Liver (tissue), 9 donors: ENCODE measurements around the gene SYNM. TPM values are rescaled to one million over a fixed set of nuclear protein-coding genes. Genes with fewer than 3 reads are reported as not detected.

Source experiments
- DNase-seq: peaks from one replicate; pipeline ENCODE4 v3.0.0-alpha.2; 2017; ENCODE audit warnings: low spot score
- H3K27ac ChIP-seq, 2 donors: one replicate each; pipeline ENCODE4 v1.7.0; 2013; ENCODE audit warnings: inconsistent platforms in 2 of 2, low read length in 2 of 2, control low read depth in 1 of 2, low read depth in 1 of 2, mild to moderate bottlenecking in 1 of 2
- H3K27me3 ChIP-seq, 4 donors: one replicate each; pipeline versions ENCODE4 v1.6.1 to v1.7.0; 2013; ENCODE audit warnings: low read length in 3 of 4, inconsistent platforms in 1 of 4, mild to moderate bottlenecking in 1 of 4, moderate library complexity in 1 of 4; ENCODE audit not compliant: control insufficient read depth in 4 of 4, insufficient read depth in 4 of 4
- H3K36me3 ChIP-seq, 4 donors: one replicate each; pipeline versions ENCODE4 v1.6.1 to v1.7.0; 2013; ENCODE audit warnings: low read length in 3 of 4, mild to moderate bottlenecking in 3 of 4, low read depth in 1 of 4, moderate library complexity in 1 of 4; ENCODE audit not compliant: control insufficient read depth in 4 of 4, insufficient read depth in 3 of 4
- H3K4me1 ChIP-seq, 4 donors: one replicate each; pipeline versions ENCODE4 v1.6.1 to v1.7.0; 2013; ENCODE audit warnings: low read length in 3 of 4, mild to moderate bottlenecking in 3 of 4, moderate library complexity in 1 of 4; ENCODE audit not compliant: control insufficient read depth in 4 of 4, insufficient read depth in 4 of 4
- H3K4me3 ChIP-seq, 3 donors: one replicate each; pipeline versions ENCODE4 v1.6.1 to v1.7.0; 2013; ENCODE audit warnings: low read length in 3 of 3, control low read depth in 1 of 3, low read depth in 1 of 3, mild to moderate bottlenecking in 1 of 3
- H3K9ac ChIP-seq, 2 donors: one replicate each; pipeline ENCODE4 v1.7.0; 2013; ENCODE audit warnings: low read length in 2 of 2, mild to moderate bottlenecking in 2 of 2, moderate library complexity in 2 of 2, control low read depth in 1 of 2, low read depth in 1 of 2
- H3K9me3 ChIP-seq, 4 donors: one replicate each; pipeline versions ENCODE4 v1.6.1 to v1.7.0; 2013; ENCODE audit warnings: low read length in 3 of 4; ENCODE audit not compliant: control insufficient read depth in 4 of 4
- ATF3 ChIP-seq: IDR thresholded peaks from 2 replicates; pipeline ENCODE4 v1.6.1; 2016; ENCODE audit warnings: antibody characterized with exemption
- EGR1 ChIP-seq, 2 donors: IDR thresholded peaks; 2 replicates each; pipeline ENCODE4 v1.6.1; 2016 to 2018; ENCODE audit warnings: antibody characterized with exemption in 2 of 2, low read depth in 2 of 2
- FOXA2 ChIP-seq: IDR thresholded peaks from 2 replicates; pipeline ENCODE4 v1.6.1; 2016; ENCODE audit warnings: antibody characterized with exemption
- GABPA ChIP-seq, 2 donors: IDR thresholded peaks in 1 of 2; conservative IDR thresholded peaks in 1 of 2; 2 replicates each; pipeline ENCODE4 v1.6.1; 2016; ENCODE audit warnings: antibody characterized with exemption in 2 of 2, mild to moderate bottlenecking in 1 of 2, moderate library complexity in 1 of 2
- HNF4A ChIP-seq, 2 donors: conservative IDR thresholded peaks; 2 replicates each; pipeline ENCODE4 v1.6.1; 2016; ENCODE audit warnings: antibody characterized with exemption in 2 of 2, mild to moderate bottlenecking in 2 of 2
- JUND ChIP-seq, 2 donors: IDR thresholded peaks; 2 replicates each; pipeline ENCODE4 v1.6.1; 2016; ENCODE audit warnings: antibody characterized with exemption in 2 of 2
- MAX ChIP-seq: IDR thresholded peaks from 2 replicates; pipeline ENCODE4 v1.6.1; 2016; ENCODE audit warnings: antibody characterized with exemption
- RAD21 ChIP-seq, 2 donors: IDR thresholded peaks; 2 replicates each; pipeline ENCODE4 v1.6.1; 2016; ENCODE audit warnings: antibody characterized with exemption in 2 of 2, mild to moderate bottlenecking in 2 of 2
- REST ChIP-seq: IDR thresholded peaks from 2 replicates; pipeline ENCODE4 v1.6.1; 2016; ENCODE audit warnings: antibody characterized with exemption, mild to moderate bottlenecking
- RXRA ChIP-seq, 2 donors: IDR thresholded peaks; 2 replicates each; pipeline ENCODE4 v1.6.1; 2017 to 2018; ENCODE audit warnings: antibody characterized with exemption in 2 of 2, mild to moderate bottlenecking in 1 of 2
- SP1 ChIP-seq: IDR thresholded peaks from 2 replicates; pipeline ENCODE4 v1.6.1; 2018; ENCODE audit warnings: antibody characterized with exemption, mild to moderate bottlenecking
- YY1 ChIP-seq: IDR thresholded peaks from 2 replicates; pipeline ENCODE4 v1.6.1; 2016; ENCODE audit warnings: antibody characterized with exemption, mild to moderate bottlenecking
- ZBTB33 ChIP-seq: IDR thresholded peaks from 2 replicates; pipeline ENCODE4 v1.6.1; 2016; ENCODE audit warnings: antibody characterized with exemption
- WGBS: extraction: QIAGEN DNeasy Blood & Tissue Kit; methylation state at CpG from one replicate; pipeline ENCODE4 v1.1.7; 2013; 5-methylcytosine and 5-hydroxymethylcytosine counted together
- polyA plus RNA-seq, 2 donors: library from polyadenylated mRNA; stranded (reverse) in 1 of 2; unstranded in 1 of 2; fragments of 200-250 nt in 1 of 2; fragments of >200 nt in 1 of 2; fragmentation: Nextera tagmentation in 1 of 2; extraction: Ambion mirVana in 1 of 2; gene quantifications; one replicate each; pipeline versions ENCODE4 v1.2.1 to v1.2.3, GENCODE V29; 2013 to 2015
- total RNA-seq, 2 donors: library from RNA; depleted of rRNA; stranded (reverse); fragments of >200 nt; gene quantifications; one replicate each; pipeline ENCODE4 v1.2.3, GENCODE V29; 2014
- donor health status: healthy.
- donor health status: healthy.
- donor health status: healthy.
- donor health status: healthy.
- donor health status: healthy.

SYNM gene
- total and polyA plus RNA-seq, 4 donors, result 0.39 to 6.4 (median 1.2) TPM

GRCh38 chr15:99169769-99170311 lies 65.0 kb downstream of the SYNM start:
- 80% methylated on average over 10 of the region's 10 CpGs for WGBS
- H3K36me3 ChIP-seq, result peaks cover 0 to 12% (median 7%) of the 10 kb centered on the region in 4 donors
- H3K27me3 ChIP-seq, result no peaks in the 10 kb centered on the region
- H3K9ac ChIP-seq, result no peak overlapping the region
- H3K4me1 ChIP-seq, result peaks cover 0 to 6% (median 3%) of the 10 kb centered on the region in 4 donors
- DNase-seq, result no peak
- peak overlapping the region in 1 of 2 donors; percentile 58 for H3K27ac ChIP-seq
- TF ChIP-seq FOXA2 (no peak), SP1 (peak; percentile 31), RXRA (IDR thresholded peaks at IDR 0.05) (peak; percentile 9 to 17), GABPA (IDR thresholded peaks at IDR 0.05 in 1 of 2, conservative IDR thresholded peaks at IDR 0.05 in 1 of 2) (no peak), RAD21 (IDR thresholded peaks at IDR 0.05) (peak in 1 of 2 donors; percentile 17)
- no peak overlapping the region for H3K4me3 ChIP-seq
- H3K9me3 ChIP-seq, result no peaks in the 10 kb centered on the region

GRCh38 chr15:99170476-99171065 lies 65.7 kb downstream of the SYNM start:
- Histone ChIP-seq H3K27me3 (no peaks in the 10 kb centered on the region), H3K4me3 (no peak overlapping the region), H3K4me1 (peaks cover 0 to 6% (median 3%) of the 10 kb centered on the region in 4 donors), H3K9me3 (no peaks in the 10 kb centered on the region), H3K27ac (no peak overlapping the region), H3K36me3 (peaks cover 0 to 12% (median 7%) of the 10 kb centered on the region in 4 donors), H3K9ac (no peak overlapping the region)
- no peak for TF ChIP-seq EGR1 (IDR thresholded peaks at IDR 0.05; ENCODE audit: low read depth in 2 of 2)
- TF ChIP-seq HNF4A (conservative IDR thresholded peaks at IDR 0.05), result no peak
- TF ChIP-seq REST, result no peak
- no peak for TF ChIP-seq JUND (IDR thresholded peaks at IDR 0.05)
- TF ChIP-seq ATF3, result no peak
- TF ChIP-seq GABPA (IDR thresholded peaks at IDR 0.05 in 1 of 2, conservative IDR thresholded peaks at IDR 0.05 in 1 of 2), result no peak
- no peak for TF ChIP-seq RAD21 (IDR thresholded peaks at IDR 0.05)
- TF ChIP-seq YY1, result no peak
- TF ChIP-seq FOXA2, result no peak
- no peak for TF ChIP-seq MAX
- TF ChIP-seq ZBTB33, result no peak
- no peak for TF ChIP-seq SP1
- WGBS, result 81% methylated on average over 7 of the region's 7 CpGs
- no peak for DNase-seq
